GM21515 (cell line): Measurements from ENCODE around the gene TMC1.
"Not testable (repeated sequence)": the region's sequence is repeated elsewhere in the genome, so short reads cannot be mapped to it uniquely, and the experiment has no call there.

ENCODE experiments used
- ATAC-seq: cut with Tn5 transposase; IDR thresholded peaks from one replicate; pipeline ENCODE4 v1.9.1; 2021; ENCODE audit not compliant: unreplicated experiment

The TMC1 gene

DNA sequence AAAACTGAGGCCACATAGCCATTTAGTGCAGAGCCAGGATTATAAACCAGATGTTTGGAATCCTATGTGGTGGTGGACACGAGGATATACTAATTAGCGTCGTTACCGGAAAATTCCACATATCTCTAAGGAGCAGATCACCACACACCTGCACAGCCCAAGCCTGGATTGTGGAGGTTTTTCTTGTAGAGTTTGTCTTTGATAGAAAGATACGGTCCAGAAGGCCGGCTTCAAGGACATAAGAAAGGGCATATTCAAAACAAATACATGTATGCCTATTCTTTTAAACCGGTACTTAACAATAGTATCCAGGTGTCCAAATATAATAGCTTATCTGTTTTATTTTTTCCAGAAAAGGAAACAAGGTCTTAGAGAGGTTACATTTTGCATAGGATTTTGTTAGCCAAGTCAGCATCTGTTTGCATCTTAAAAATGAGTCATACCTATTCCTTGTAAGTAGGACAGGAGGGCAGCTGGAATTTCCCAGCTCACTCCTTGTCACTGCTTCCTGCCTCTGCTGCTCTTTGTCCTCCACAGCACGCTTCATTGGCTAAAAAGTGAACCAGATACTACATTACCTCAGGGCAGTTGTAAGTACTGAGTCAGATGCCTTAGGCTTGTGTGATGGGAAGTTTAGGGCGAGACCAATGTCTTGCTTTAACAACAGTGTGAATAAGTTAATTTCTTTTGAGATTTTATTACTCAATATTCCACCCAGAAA is 3.6 kb downstream of the TMC1 start:
- ATAC-seq = no peak

DNA sequence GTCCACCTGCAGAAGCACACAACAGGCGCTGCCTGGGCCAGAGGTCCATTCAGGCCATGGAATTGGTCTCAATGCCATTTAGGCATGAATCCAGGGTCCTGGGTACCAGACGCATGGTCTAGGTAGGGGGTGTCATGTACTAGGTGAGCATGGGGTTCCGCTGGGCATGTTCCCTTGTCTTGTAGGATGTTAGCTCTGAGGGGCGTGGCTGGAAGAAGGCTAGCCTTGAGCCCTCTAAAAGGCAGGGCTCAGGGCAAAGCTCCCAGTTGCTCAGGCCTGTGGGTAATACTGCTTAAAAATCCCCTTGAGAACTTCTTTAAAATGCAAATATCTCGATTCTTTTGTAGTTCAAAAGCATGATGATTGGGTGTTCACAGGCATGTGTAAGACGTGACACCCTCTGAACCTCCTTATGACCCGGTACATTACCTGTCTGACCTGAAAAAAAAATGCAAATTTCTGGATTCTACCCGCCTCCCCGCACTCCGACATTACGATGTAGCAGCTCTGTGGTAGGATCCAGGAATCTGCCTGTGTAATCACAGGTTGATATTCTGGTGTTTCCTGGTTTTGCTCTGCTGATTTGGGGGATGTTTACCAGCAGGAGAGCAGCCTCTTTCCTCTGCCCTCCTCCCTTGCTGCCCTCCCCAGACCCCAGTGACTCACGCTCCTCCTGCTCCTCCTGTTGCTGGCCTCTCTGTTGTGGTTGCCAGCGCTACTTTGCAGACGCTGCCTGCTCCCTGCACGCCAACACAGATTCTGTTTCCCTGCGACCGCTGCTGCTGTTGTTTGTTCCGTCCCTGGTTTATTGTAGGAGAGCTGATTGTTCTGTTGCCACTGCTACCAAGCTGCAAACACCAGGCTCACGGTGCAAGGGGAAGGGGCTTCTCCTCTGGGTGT is 5.7 kb downstream of the TMC1 start:
- ATAC-seq = peak; percentile 86

DNA sequence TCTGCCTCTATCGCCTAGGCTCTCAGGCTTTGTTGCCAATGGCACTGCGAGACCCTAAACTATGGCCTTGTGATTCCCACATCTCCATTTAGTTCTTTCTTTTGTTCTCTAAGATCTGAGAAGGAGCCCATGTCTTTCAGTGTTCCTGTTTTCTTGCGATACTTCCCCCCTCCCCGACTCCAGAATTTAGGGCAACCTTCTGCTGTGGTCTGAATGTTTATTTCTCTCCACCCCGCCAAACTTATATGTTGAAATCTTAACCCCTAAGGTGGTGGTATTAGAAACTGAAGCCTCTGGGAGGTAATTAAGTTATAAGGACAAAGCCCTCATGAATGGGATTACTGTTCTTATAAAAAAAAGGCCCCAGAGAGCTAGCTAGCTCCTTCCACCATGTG is 6.4 kb downstream of the TMC1 start:
- ATAC-seq = no peak

DNA sequence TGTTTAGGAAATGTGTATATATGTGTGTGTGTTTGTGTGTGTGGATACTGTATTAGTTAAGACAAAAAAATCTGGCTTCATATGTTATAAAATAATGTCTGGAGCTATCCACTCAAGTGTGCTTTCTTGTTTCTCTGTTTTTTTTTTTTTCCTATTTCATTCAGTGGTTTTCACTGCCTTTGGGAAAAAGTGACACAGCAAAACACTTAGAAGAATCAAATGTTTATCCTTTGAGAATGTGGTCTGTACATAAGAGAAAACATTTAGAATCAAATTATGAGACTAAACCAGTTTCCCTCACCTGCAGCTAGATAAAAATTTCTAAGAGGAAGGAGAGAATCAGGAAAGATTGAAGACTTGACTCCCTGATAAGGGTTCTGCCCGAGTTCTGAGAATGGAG is 8.1 kb downstream of the TMC1 start:
- ATAC-seq = no peak

DNA sequence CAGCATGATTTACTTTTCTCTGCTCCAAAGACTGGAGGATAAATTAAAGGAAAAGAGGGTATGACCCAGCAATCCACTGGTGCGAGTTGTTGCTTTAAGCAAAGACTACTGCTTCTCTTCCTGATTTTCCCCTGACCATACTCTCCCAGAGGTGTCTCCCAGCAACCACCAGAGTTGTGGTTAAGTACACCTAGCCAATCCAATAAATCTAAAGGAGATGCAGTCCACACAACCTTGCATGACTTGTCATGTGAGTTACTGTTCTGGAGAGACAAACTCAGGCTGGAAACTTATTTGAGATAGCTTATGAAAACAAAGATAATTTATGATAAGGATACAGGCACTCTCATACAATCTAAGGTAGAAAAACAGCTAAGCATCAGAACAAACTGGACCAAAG is 11.9 kb downstream of the TMC1 start:
- no peak for ATAC-seq

DNA sequence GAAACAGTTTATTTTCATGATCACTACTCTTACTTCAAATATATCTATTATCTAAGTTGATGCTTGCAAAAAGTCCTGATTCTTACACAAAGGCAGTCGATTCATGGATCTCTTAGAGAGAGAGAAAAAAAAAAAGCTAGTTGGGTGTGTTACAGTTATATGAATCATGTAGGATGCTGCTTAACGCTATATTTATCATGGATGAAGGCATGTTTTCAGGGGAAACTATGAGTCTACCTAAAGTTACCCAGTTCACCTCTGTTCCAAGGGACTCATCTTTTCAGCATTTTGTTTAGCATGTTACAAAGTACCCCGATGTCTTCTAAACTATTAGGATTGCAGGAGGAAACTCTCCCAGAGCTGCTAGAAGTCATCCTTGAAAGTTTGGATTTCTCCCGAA is 13.5 kb downstream of the TMC1 start:
- ATAC-seq = no peak

DNA sequence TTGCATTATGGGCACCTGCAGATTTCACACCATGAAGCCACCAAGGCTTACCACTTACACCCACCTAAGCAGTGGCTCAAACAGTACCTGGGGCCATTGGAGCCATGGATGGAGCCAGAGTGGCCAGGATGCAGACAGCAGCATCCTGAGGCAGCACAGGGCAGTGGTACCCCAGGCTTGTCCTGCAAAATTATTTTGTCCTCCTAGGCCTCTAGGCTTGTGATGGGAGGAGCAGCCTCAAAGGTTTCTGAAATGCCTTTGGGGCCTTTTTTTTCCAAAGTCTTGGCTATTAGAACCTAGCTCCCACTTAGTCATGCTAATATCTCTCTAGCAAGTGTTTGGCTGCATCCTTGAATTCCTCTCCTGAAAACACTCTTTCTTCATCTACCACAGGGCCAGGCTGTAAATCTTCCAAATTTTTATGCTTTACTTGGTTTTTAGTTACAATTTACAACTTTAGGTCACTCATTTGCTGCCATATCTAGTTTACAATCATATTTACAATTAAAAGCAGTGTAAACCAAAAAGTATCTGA is 15.7 kb downstream of the TMC1 start:
- no peak for ATAC-seq

DNA sequence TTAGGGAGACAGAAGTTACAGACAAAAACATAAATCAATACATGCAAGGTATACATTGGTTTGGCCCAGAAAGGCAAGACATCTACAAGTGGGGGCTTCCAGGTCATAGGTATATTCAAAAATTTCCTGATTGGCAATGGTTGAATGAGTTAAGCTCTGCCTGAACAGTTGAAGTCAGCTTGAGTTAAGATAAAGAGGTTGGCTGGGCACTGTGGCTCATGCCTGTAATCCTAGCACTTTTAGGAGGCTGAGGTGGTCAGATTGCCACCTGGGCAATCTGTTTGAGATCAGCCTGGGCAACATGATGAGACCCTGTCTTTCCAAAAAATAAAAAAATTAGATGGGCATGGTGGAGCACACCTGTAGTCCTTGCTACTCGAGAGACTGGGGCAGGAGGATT is 16.3 kb downstream of the TMC1 start:
- ATAC-seq = no peak

DNA sequence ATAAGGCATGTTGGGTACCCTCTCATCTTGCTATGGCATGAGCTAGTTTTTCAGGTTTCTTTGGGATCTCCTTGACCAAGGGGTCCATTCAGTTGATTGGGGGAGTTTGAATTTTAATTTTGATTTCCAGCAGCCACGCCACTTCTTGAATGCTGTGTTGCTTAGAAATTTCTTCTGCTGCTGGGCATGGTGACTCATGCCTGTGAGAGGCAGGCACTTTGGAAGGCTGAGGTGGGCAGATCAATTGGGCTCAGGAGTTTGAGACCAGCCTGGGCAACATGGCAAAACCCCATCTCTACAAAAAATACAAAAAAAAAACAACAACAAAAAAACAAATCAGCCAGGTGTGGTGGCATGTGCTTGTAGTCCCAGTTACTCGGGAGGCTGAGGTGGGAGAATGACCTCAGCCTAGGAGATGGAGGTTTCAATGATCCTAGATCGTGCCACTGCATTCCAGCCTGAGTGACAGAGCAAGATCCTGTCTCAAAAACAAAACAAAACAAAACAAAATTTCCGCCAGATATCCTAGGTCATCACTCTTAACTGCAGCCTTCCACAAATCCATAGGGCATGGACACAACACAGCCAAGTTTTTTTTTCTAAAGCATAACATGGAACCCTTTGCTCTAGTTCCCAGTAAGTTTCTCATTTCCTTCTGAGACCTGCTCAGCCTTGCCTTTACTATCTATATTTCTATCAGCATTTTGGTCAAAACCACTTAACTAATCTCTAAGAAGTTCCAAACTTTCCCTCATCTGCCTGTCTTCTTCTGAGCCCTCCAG is 17.7 kb downstream of the TMC1 start:
- ATAC-seq = no peak

DNA sequence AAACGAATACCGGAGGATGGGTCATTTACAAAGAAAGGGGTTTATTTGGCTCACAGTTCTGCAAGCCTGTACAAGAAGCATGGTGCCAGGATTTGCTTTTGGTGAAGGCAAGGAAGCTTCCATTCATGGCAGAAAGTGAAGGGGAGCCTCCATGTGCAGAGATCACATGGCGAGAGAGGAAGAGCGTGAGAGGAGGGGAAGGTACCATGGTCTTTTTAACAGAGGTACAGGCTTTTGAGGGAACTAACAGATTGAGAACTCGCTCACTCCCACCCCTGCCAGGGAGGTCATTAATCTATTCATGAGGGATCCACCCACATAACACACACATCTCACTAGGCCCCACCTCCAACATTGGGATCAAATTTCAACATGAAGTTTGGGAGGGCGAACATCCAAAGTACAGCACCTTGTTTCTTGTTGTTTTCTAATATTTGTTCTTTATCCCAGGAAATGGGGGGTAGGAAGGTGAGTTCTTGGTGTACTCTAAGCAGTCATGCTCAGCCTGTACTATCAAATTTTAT is 18.5 kb downstream of the TMC1 start:
- ATAC-seq = no peak

DNA sequence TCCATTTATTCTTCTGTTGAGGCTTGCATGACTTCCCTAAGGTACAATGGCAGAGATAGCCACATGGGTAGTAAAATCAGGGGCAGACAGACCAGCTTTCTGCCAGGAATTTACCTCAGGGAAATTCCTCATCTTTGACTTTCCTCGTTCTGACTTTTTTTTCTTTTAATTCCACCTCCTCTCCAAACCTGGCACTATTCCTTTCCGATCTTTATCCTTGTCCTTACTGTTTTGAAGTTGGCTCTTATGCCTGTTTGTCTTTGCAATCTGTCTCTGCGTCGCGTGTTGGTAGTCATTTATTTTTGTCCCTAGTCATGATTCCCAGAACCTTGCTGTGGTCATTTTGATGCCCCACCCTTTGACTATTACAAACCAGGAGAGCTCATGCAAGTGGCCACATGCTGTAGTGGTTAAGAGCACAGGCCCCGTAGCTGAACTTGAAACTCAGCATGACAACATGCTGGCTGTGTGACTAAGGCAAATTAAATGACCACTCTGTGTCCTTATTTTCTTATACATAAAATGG is 19.0 kb downstream of the TMC1 start:
- no peak for ATAC-seq

DNA sequence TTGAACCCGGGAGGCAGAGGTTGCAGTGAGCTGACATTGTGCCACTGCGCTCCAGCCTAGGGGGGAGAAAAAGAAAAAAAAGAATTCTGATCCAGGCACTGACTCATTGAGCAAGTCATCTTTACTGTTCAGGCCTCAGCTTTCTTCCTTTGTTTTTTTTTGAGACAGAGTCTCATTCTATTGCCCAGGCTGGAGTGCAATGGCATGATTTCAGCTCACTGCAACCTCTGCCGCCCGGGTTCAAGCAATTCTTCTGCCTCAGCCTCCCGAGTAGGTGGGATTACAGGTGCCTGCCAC is 21.1 kb downstream of the TMC1 start:
- not testable (repeated sequence) for ATAC-seq

DNA sequence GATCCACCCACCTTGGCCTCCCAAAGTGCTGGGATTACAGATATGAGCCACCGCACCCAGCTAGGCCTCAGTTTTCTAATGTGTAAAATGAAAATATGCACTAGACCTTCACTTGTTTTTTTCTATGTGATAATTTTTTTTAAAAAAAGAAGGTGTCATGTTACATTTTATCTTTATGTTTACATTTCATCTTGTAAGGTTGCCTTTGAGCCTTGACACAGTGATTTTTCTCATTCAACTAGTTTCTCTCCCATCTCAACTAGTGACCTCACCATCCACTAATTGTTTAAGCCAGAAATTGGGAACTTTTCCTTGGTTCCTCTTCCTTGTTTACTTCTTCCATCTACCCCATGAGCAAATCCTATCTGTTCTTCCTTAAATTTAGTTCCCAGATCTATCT is 21.5 kb downstream of the TMC1 start:
- no peak for ATAC-seq

DNA sequence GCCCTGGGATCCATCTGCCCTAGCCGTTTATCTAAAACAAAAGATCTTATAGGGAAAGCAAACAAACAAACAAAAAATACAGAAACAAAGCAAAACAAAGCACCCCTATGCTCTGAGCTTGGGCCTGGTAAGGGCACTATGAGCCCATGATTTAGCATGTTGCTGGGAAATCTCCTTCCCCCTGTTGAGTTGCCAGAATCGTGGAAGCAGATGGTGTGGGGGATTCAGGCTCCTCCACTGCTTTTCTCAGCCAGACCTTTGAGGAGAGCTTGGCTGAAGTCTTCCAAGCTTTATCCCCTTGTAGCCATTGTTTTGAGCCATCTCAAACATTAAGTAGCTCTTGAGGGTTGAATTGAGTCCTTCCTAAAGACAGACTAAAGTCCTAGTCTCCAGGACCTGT is 29.9 kb downstream of the TMC1 start:
- ATAC-seq = no peak

DNA sequence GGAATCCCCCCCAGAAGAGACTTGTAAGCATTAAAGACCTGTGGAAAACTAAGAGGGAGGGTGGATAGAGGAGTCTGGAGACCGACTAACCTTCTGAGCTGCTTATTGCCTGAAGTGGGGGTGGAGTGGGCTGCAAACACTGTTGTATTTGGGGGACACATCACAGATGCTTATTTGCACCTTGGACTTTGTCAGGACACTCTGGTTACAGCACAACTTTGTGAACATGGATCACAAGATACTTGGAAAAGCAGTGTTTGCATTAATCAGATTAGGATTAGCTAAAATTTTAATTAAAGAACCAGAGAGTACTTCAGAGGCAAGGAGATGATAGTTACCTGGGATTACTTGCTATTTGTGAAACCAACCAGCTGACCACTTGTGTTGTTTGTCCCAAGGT is 30.9 kb downstream of the TMC1 start:
- ATAC-seq = no peak

DNA sequence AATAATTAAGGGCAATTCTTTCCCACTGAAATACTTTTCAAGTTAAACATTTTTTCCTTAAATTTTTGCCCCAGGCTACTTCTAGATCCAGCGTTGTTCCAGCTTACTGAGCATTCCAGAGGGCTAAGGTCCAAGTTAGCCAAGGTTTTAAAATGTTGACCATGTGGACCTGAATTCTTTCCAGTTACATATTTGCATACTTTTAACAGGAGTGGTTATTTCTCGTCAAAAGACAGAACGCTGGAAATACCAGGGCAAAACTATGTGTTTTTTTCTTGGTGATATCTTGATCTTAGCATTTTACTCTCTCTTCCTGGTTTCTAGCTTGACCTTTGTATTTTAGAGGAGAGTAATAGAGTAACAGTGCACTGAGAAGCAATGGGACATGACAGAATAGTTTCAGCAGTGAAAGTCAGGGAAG is 32.8 kb downstream of the TMC1 start:
- ATAC-seq = no peak

DNA sequence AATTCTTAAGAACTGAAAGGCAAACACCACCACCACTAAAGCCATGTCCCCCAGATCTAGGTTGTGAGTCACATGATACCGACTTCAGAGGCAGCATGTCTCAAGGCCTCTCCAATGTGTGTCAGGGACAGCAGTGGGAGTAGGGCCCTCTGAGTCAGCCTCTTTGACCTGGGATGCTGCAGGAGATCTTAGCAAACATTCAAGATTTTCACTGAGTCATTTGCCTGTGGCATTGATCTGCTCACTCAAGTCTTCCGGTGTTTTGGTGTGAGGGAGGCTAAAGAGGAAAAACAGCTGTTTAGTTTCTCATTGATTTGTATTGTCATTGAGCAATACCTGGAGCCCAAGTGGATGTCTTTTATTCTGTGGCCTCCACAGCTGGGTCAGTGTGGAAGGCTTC is 36.1 kb downstream of the TMC1 start:
- no peak for ATAC-seq

DNA sequence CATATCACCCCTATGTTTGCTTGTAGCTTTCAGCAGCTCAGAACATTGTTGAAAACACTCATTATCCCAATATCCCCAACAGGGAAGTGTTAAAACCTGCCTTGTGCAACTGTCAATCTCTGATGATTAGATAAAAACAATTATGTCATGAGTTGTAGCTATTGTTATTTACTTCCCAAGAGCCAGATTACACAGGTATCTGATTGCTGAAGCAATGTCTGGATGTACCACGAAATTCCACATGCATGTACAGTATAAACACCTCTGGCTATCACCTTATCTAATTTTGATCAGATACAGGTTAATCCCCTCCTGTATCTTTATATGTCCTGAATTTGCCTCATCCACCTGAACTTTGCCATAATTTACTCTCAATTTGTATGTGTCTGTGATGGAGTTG is 38.7 kb downstream of the TMC1 start:
- no peak for ATAC-seq

DNA sequence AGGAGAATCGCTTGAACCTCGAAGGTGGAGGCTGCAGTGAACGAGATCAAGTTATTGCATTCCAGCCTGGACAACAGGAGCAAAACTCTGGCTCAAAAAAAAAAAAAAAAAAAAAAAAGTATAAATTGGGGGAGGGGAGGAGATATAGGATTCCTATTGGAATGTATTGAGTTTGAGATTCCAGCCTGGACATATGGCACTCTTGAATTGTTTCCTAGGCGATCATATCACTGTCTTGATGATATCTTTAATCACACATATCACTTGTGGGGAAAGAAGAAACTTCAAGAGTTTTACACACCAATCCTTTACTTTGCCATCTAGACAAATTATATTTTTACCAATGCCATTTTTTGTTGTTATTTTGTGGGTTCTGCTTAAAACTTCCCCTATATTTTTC is 42.4 kb downstream of the TMC1 start:
- no peak for ATAC-seq

DNA sequence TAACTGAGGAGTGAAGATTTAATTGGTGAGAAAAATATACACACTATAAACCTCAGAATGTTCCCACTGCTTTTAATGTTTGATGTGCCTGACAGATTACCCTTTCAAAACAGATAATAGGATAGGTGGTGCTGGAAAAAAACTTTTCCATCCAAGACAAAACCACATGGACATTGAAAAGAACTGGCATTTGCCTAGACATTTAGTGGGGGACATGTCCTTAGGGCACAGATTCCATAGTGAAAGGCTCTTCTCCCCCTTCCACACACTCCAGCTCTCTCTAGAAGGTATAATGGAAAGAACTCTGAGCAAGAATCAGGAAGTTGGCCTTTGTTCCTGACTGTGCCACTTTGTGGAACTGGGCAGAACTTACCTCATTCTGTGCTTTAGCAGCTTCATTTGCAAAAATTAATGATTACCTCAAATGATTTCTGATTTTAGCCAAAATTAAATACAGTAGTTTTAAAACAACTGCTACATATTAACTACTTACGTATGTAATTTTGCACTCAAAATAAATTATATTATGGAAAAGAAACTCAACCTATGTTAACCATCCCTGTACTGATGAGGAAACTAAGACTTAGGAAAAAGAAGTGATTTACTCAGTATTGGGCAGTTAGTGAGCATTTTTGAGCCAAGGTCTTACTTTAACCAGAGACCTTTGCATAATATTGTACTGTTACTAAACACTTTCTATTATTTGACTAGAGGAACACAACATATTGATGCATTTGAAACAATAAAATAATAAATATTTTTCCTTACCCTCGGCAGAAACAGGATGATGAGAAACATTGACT is 43.3 kb downstream of the TMC1 start:
- ATAC-seq = no peak
